Liver (tissue), 9 donors: ENCODE data around the gene THAP4. TPM values are rescaled to one million over a fixed set of nuclear protein-coding genes. Genes with fewer than 3 reads are reported as not detected.

ENCODE experiments used
- DNase-seq: peaks from one replicate; pipeline ENCODE4 v3.0.0-alpha.2; 2017; ENCODE audit warnings: low spot score
- H3K27ac ChIP-seq, 2 donors: one replicate each; pipeline ENCODE4 v1.7.0; 2013; ENCODE audit warnings: inconsistent platforms in 2 of 2, low read length in 2 of 2, control low read depth in 1 of 2, low read depth in 1 of 2, mild to moderate bottlenecking in 1 of 2
- H3K27me3 ChIP-seq, 4 donors: one replicate each; pipeline versions ENCODE4 v1.6.1 to v1.7.0; 2013; ENCODE audit warnings: low read length in 3 of 4, inconsistent platforms in 1 of 4, mild to moderate bottlenecking in 1 of 4, moderate library complexity in 1 of 4; ENCODE audit not compliant: control insufficient read depth in 4 of 4, insufficient read depth in 4 of 4
- H3K36me3 ChIP-seq, 4 donors: one replicate each; pipeline versions ENCODE4 v1.6.1 to v1.7.0; 2013; ENCODE audit warnings: low read length in 3 of 4, mild to moderate bottlenecking in 3 of 4, low read depth in 1 of 4, moderate library complexity in 1 of 4; ENCODE audit not compliant: control insufficient read depth in 4 of 4, insufficient read depth in 3 of 4
- H3K4me1 ChIP-seq, 4 donors: one replicate each; pipeline versions ENCODE4 v1.6.1 to v1.7.0; 2013; ENCODE audit warnings: low read length in 3 of 4, mild to moderate bottlenecking in 3 of 4, moderate library complexity in 1 of 4; ENCODE audit not compliant: control insufficient read depth in 4 of 4, insufficient read depth in 4 of 4
- H3K4me3 ChIP-seq, 3 donors: one replicate each; pipeline versions ENCODE4 v1.6.1 to v1.7.0; 2013; ENCODE audit warnings: low read length in 3 of 3, control low read depth in 1 of 3, low read depth in 1 of 3, mild to moderate bottlenecking in 1 of 3
- H3K9ac ChIP-seq, 2 donors: one replicate each; pipeline ENCODE4 v1.7.0; 2013; ENCODE audit warnings: low read length in 2 of 2, mild to moderate bottlenecking in 2 of 2, moderate library complexity in 2 of 2, control low read depth in 1 of 2, low read depth in 1 of 2
- H3K9me3 ChIP-seq, 4 donors: one replicate each; pipeline versions ENCODE4 v1.6.1 to v1.7.0; 2013; ENCODE audit warnings: low read length in 3 of 4; ENCODE audit not compliant: control insufficient read depth in 4 of 4
- ATF3 ChIP-seq: IDR thresholded peaks from 2 replicates; pipeline ENCODE4 v1.6.1; 2016; ENCODE audit warnings: antibody characterized with exemption
- EGR1 ChIP-seq, 2 donors: IDR thresholded peaks; 2 replicates each; pipeline ENCODE4 v1.6.1; 2016 to 2018; ENCODE audit warnings: antibody characterized with exemption in 2 of 2, low read depth in 2 of 2
- FOXA1 ChIP-seq: IDR thresholded peaks from 2 replicates; pipeline ENCODE4 v1.6.1; 2016; ENCODE audit warnings: antibody characterized with exemption
- FOXA2 ChIP-seq: IDR thresholded peaks from 2 replicates; pipeline ENCODE4 v1.6.1; 2016; ENCODE audit warnings: antibody characterized with exemption
- GABPA ChIP-seq, 2 donors: IDR thresholded peaks in 1 of 2; conservative IDR thresholded peaks in 1 of 2; 2 replicates each; pipeline ENCODE4 v1.6.1; 2016; ENCODE audit warnings: antibody characterized with exemption in 2 of 2, mild to moderate bottlenecking in 1 of 2, moderate library complexity in 1 of 2
- HNF4A ChIP-seq, 2 donors: conservative IDR thresholded peaks; 2 replicates each; pipeline ENCODE4 v1.6.1; 2016; ENCODE audit warnings: antibody characterized with exemption in 2 of 2, mild to moderate bottlenecking in 2 of 2
- HNF4G ChIP-seq: IDR thresholded peaks from 2 replicates; pipeline ENCODE4 v1.6.1; 2016; ENCODE audit warnings: antibody characterized with exemption
- JUND ChIP-seq, 2 donors: IDR thresholded peaks; 2 replicates each; pipeline ENCODE4 v1.6.1; 2016; ENCODE audit warnings: antibody characterized with exemption in 2 of 2
- NR2F2 ChIP-seq: IDR thresholded peaks from 2 replicates; pipeline ENCODE4 v1.6.1; 2016; ENCODE audit warnings: antibody characterized with exemption
- RAD21 ChIP-seq, 2 donors: IDR thresholded peaks; 2 replicates each; pipeline ENCODE4 v1.6.1; 2016; ENCODE audit warnings: antibody characterized with exemption in 2 of 2, mild to moderate bottlenecking in 2 of 2
- REST ChIP-seq: IDR thresholded peaks from 2 replicates; pipeline ENCODE4 v1.6.1; 2016; ENCODE audit warnings: antibody characterized with exemption, mild to moderate bottlenecking
- RXRA ChIP-seq, 2 donors: IDR thresholded peaks; 2 replicates each; pipeline ENCODE4 v1.6.1; 2017 to 2018; ENCODE audit warnings: antibody characterized with exemption in 2 of 2, mild to moderate bottlenecking in 1 of 2
- SP1 ChIP-seq: IDR thresholded peaks from 2 replicates; pipeline ENCODE4 v1.6.1; 2018; ENCODE audit warnings: antibody characterized with exemption, mild to moderate bottlenecking
- TAF1 ChIP-seq: conservative IDR thresholded peaks from 2 replicates; pipeline ENCODE4 v1.6.1; 2016; ENCODE audit warnings: antibody characterized with exemption, mild to moderate bottlenecking
- YY1 ChIP-seq: IDR thresholded peaks from 2 replicates; pipeline ENCODE4 v1.6.1; 2016; ENCODE audit warnings: antibody characterized with exemption, mild to moderate bottlenecking
- ZBTB33 ChIP-seq: IDR thresholded peaks from 2 replicates; pipeline ENCODE4 v1.6.1; 2016; ENCODE audit warnings: antibody characterized with exemption
- WGBS: extraction: QIAGEN DNeasy Blood & Tissue Kit; methylation state at CpG from one replicate; pipeline ENCODE4 v1.1.7; 2013; 5-methylcytosine and 5-hydroxymethylcytosine counted together
- polyA plus RNA-seq, 2 donors: library from polyadenylated mRNA; stranded (reverse) in 1 of 2; unstranded in 1 of 2; fragments of 200-250 nt in 1 of 2; fragments of >200 nt in 1 of 2; fragmentation: Nextera tagmentation in 1 of 2; extraction: Ambion mirVana in 1 of 2; gene quantifications; one replicate each; pipeline versions ENCODE4 v1.2.1 to v1.2.3, GENCODE V29; 2013 to 2015
- total RNA-seq, 2 donors: library from RNA; depleted of rRNA; stranded (reverse); fragments of >200 nt; gene quantifications; one replicate each; pipeline ENCODE4 v1.2.3, GENCODE V29; 2014
- TF ChIP-seq, protein P1 (sequence below): IDR thresholded peaks from 2 replicates; pipeline ENCODE4 v1.6.1; 2016; ENCODE audit warnings: antibody characterized with exemption
- TF ChIP-seq, protein P2 (sequence below): fragments of 150-350 bp; IDR thresholded peaks from 2 replicates; pipeline ENCODE4 v1.5.1; 2017; ENCODE audit warnings: improper control_type of control experiment, low read depth, low read length; ENCODE audit not compliant: missing input control
- donor health status: healthy.
- donor health status: healthy.
- donor health status: healthy.
- donor health status: healthy.
- donor health status: healthy.

Gene THAP4
- total and polyA plus RNA-seq, 4 donors, result 16.8 to 33.1 (median 22.7) TPM

DNA sequence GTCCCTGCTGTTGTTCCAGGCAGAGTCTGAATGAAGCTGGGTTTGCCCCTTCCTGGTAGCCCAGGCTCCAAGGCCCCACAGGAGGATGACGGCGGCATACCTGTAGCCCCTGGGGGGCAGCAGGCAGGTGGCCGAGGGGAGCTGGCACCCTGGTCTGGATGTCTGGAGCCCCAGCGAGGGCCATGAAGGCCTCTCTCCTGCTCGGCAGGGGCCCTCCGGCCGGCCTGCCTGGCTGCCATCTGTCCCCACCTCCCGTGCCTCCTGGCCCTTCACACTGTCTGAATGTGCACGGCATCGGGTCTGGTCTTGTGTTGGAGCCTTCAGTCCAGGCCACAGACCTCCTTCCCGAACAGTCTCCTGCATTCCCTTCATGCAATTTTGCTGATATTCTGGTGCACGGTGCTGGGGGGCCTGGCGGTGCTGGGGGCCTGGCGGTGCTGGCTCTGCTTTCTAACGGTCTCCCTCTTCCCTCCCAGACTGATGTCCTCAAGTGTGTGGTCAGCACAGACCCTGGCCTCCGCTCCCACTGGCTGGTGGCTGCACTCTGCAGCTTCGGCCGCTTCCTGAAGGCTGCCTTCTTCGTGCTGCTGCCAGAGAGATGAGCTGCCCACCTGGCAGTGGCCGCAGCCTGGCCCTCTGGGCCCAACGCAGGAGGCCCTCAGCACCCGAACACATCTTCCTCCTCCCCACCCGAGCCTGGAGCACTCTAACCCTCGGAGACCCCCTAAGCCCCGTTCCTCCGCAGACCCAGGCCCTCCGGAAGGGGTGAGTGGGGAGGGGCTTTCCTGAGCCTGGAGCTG, 64.9 kb downstream of the THAP4 start:
- Histone ChIP-seq H3K36me3 (peaks cover 10 to 27% (median 15%) of the 10 kb centered on the region in 4 donors), H3K9me3 (no peaks in the 10 kb centered on the region), H3K4me1 (no peaks in the 10 kb centered on the region), H3K27me3 (no peaks in the 10 kb centered on the region), H3K27ac (no peak overlapping the region), H3K4me3 (no peak overlapping the region), H3K9ac (no peak overlapping the region)
- TF ChIP-seq SP1 (no peak), TAF1 (no peak), NR2F2 (no peak), JUND (IDR thresholded peaks at IDR 0.05) (no peak), HNF4A (conservative IDR thresholded peaks at IDR 0.05) (no peak), YY1 (no peak), RAD21 (IDR thresholded peaks at IDR 0.05) (no peak), FOXA2 (no peak), ZBTB33 (no peak), EGR1 (IDR thresholded peaks at IDR 0.05; ENCODE audit: low read depth in 2 of 2) (no peak), ATF3 (no peak), HNF4G (no peak), RXRA (IDR thresholded peaks at IDR 0.05) (no peak), REST (no peak), GABPA (IDR thresholded peaks at IDR 0.05 in 1 of 2, conservative IDR thresholded peaks at IDR 0.05 in 1 of 2) (no peak), FOXA1 (no peak)
- TF ChIP-seq, protein P1, sequence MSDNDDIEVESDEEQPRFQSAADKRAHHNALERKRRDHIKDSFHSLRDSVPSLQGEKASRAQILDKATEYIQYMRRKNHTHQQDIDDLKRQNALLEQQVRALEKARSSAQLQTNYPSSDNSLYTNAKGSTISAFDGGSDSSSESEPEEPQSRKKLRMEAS, result no peak
- TF ChIP-seq, protein P2, sequence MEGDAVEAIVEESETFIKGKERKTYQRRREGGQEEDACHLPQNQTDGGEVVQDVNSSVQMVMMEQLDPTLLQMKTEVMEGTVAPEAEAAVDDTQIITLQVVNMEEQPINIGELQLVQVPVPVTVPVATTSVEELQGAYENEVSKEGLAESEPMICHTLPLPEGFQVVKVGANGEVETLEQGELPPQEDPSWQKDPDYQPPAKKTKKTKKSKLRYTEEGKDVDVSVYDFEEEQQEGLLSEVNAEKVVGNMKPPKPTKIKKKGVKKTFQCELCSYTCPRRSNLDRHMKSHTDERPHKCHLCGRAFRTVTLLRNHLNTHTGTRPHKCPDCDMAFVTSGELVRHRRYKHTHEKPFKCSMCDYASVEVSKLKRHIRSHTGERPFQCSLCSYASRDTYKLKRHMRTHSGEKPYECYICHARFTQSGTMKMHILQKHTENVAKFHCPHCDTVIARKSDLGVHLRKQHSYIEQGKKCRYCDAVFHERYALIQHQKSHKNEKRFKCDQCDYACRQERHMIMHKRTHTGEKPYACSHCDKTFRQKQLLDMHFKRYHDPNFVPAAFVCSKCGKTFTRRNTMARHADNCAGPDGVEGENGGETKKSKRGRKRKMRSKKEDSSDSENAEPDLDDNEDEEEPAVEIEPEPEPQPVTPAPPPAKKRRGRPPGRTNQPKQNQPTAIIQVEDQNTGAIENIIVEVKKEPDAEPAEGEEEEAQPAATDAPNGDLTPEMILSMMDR, result no peak
- no peak for DNase-seq
- WGBS, result 94% methylated on average over 27 of the region's 27 CpGs
